Prostate gland (tissue), 2 donors: ENCODE results near the gene SLC35B4. TPM values are rescaled to one million over a fixed set of nuclear protein-coding genes. Genes with fewer than 3 reads are reported as not detected.
"Not testable (repeated sequence)": the region's sequence is repeated elsewhere in the genome, so short reads cannot be mapped to it uniquely, and the experiment has no call there.

Experiments
- DNase-seq: peaks from one replicate; pipeline ENCODE4 v3.0.0-alpha.2; 2019; ENCODE audit warnings: low spot score
- H3K27ac ChIP-seq, 2 donors: fragments of 200-600 bp; sonication (generic); 2 replicates each; pipeline ENCODE4 v1.5.1; 2017 to 2019
- H3K27me3 ChIP-seq: fragments of 200-600 bp; sonication (generic); replicated peaks from 2 replicates; pipeline ENCODE4 v1.5.1; 2019; ENCODE audit not compliant: insufficient read depth
- H3K36me3 ChIP-seq, 2 donors: fragments of 200-600 bp; sonication (generic); 1 replicate in 1 of 2; 2 replicates in 1 of 2; pipeline versions ENCODE4 v1.5.1 to v1.8.1; 2017 to 2019
- H3K4me1 ChIP-seq: fragments of 200-600 bp; sonication (generic); replicated peaks from 2 replicates; pipeline ENCODE4 v1.5.1; 2019
- H3K4me3 ChIP-seq, 2 donors: fragments of 200-600 bp; sonication (generic); 2 replicates each; pipeline ENCODE4 v1.5.1; 2017 to 2019
- H3K9me3 ChIP-seq: fragments of 200-600 bp; sonication (generic); 2 replicates; pipeline ENCODE4 v1.5.1; 2017
- CTCF ChIP-seq, 4 experiments: fragments of 200-600 bp in 2 of 4; fragments of 450-650 bp in 2 of 4; sonication (generic) in 2 of 4; IDR thresholded peaks; 1 replicate in 3 of 4; 2 replicates in 1 of 4; pipeline ENCODE4 v1.5.1; 2016 to 2019; ENCODE audit warnings: antibody characterized with exemption in 4 of 4, mild to moderate bottlenecking in 2 of 4, moderate library complexity in 2 of 4
- POLR2A ChIP-seq: fragments of 450-650 bp; IDR thresholded peaks from one replicate; pipeline ENCODE4 v1.6.1; 2016; ENCODE audit warnings: antibody characterized with exemption, mild to moderate bottlenecking
- POLR2AphosphoS5 ChIP-seq: sonication (generic); formaldehyde crosslinking; IDR thresholded peaks from one replicate; pipeline ENCODE4 v1.6.1; 2017; ENCODE audit warnings: antibody characterized with exemption
- WGBS: methylation state at CpG from one replicate; pipeline ENCODE4 v1.1.5; 2018; 5-methylcytosine and 5-hydroxymethylcytosine counted together
- intact Hi-C: fragments of 100-400 bp; cut with DNase I; formaldehyde crosslinking; loops from one replicate; pipeline ENCODE4 v1.14.2; 2022
- total RNA-seq, 2 donors: library from RNA; depleted of rRNA; stranded (reverse); fragments of >200 nt; gene quantifications; one replicate each; pipeline ENCODE4 v1.1.0, GENCODE V29; 2016

Gene SLC35B4
- total RNA-seq, 2 donors from 2014 or later: 6.4 to 20.6 TPM

- 70% methylated on average over 3 of the region's 3 CpGs for WGBS
- Histone ChIP-seq H3K27me3 (no peaks in the 10 kb centered on the region), H3K36me3 (no peaks in the 10 kb centered on the region), H3K4me3 (no peak overlapping the region), H3K27ac (no peak overlapping the region), H3K9me3 (no peaks in the 10 kb centered on the region), H3K4me1 (no peaks in the 10 kb centered on the region)
- no peak for TF ChIP-seq POLR2AphosphoS5
- no peak for TF ChIP-seq POLR2A
- no peak for TF ChIP-seq CTCF (IDR thresholded peaks at IDR 0.05)
- no peak for DNase-seq
- intact Hi-C loops: no loop called here
Observed at GRCh38 chr7:134301592-134301991, 15.1 kb downstream of the SLC35B4 start.

DNA sequence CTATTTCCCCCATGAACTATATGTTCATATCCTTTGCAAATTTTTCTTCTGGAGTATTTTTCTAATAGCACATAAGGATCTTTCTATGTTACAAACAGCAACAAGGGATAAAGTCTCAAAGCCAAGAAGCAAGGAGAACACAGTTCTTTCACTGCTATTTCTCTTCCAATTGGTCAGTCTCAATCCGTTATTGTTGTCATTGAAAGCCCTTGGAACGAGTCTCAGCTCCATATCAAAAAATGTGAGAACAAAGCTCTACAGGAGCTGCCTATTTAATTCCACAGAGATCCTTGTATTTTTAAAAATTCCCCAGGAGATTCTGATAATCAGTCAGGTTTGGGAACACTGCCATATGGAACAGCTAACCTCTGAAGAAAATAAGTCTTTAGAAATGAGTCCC is 15.7 kb downstream of the SLC35B4 start:
- intact Hi-C loops: no loop called here
- 67% methylated on average over 2 of the region's 2 CpGs for WGBS
- H3K9me3 ChIP-seq: no peaks in the 10 kb centered on the region
- TF ChIP-seq POLR2A (no peak), CTCF (IDR thresholded peaks at IDR 0.05) (no peak), POLR2AphosphoS5 (no peak)
- H3K27ac ChIP-seq: no peak overlapping the region
- H3K27me3 ChIP-seq: no peaks in the 10 kb centered on the region
- no peak for DNase-seq
- H3K4me3 ChIP-seq: no peak overlapping the region
- H3K36me3 ChIP-seq: no peaks in the 10 kb centered on the region
- no peaks in the 10 kb centered on the region for H3K4me1 ChIP-seq

GRCh38 chr7:134298902-134299683 is 17.6 kb downstream of the SLC35B4 start:
- DNase-seq: peak; percentile 48
- 53% methylated on average over 10 of the region's 10 CpGs for whole genome bisulfite sequencing

GRCh38 chr7:134297489-134297888 is 19.2 kb downstream of the SLC35B4 start:
- 81% methylated on average over 2 of the region's 2 CpGs for WGBS
- Histone ChIP-seq H3K27ac (no peak overlapping the region), H3K4me1 (no peaks in the 10 kb centered on the region), H3K27me3 (no peaks in the 10 kb centered on the region), H3K4me3 (no peak overlapping the region), H3K36me3 (no peaks in the 10 kb centered on the region), H3K9me3 (no peaks in the 10 kb centered on the region)
- TF ChIP-seq CTCF (IDR thresholded peaks at IDR 0.05): no peak
- no peak for TF ChIP-seq POLR2AphosphoS5
- no peak for DNase-seq
- intact Hi-C loops: no loop called here

More at GRCh38 chr7:134298902-134299683, 17.6 kb downstream of the SLC35B4 start:
- Histone ChIP-seq H3K4me1 (no peaks in the 10 kb centered on the region), H3K9me3 (no peaks in the 10 kb centered on the region), H3K36me3 (no peaks in the 10 kb centered on the region), H3K27ac (no peak overlapping the region), H3K27me3 (no peaks in the 10 kb centered on the region), H3K4me3 (no peak overlapping the region)
- TF ChIP-seq POLR2AphosphoS5 (peak; percentile 35), CTCF (IDR thresholded peaks at IDR 0.05) (no peak)
- intact Hi-C loops: no loop called here

DNA sequence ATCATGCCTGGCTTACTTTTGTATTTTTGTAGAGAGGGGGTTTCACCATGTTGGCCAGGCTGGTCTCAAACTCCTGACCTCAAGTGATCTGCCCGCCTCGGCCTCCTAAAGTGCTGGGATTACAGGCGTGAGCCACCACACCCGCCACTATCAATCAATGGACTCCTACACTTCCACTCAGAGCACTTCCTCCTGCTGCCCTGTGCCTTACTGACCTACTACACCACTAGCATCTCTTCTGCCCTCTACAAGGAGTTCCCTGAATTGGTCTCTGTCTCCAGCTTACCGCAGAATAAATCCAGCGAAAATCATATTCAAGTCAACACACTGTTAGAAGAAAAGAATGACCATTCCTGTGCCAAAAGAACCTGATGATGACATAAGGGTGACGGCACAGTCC is 20.7 kb downstream of the SLC35B4 start:
- H3K4me3 ChIP-seq, intact Hi-C loops, H3K27ac ChIP-seq, H3K9me3 ChIP-seq, H3K36me3 ChIP-seq, DNase-seq, H3K27me3 ChIP-seq, H3K4me1 ChIP-seq: not testable (repeated sequence)
- 82% methylated on average over 7 of the region's 7 CpGs for WGBS
